LNCaP clone FGC (cell line): ENCODE measurements around the gene KLHL29.
"Not testable (repeated sequence)": the region's sequence is repeated elsewhere in the genome, so short reads cannot be mapped to it uniquely, and the experiment has no call there.

Source experiments
- DNase-seq: peaks from one replicate; pipeline ENCODE4 v3.0.0-alpha.2; 2011; ENCODE audit warnings: low read depth
- H3K4me3 ChIP-seq: 2 replicates; pipeline ENCODE4 v1.5.1; 2011; ENCODE audit warnings: mild to moderate bottlenecking, low read depth, low read length, control low read depth
- TF ChIP-seq, protein P1 (sequence below): IDR thresholded peaks from 2 replicates; pipeline ENCODE4 v1.5.1; 2012; ENCODE audit warnings: mild to moderate bottlenecking; ENCODE audit not compliant: control insufficient read depth, insufficient read depth; ENCODE audit errors: extremely low read depth

Gene KLHL29

DNA sequence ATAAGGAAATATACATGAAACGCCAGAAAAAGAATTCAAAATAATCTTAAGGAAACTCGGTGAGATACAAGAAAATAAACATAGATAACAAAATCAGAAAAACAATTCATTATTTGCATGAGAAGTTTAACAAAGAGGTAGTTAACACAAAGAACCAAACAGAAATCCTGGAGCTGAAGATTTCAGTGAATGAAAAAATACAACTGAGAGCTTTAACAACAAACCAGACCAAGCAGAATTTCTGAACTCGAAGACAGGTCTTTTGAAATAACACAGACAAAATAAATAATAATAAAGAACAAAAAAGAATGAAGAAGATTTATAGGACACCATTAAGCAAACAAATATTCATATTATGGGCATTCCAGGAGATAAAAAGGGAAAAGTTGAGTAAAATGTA is 337.3 kb downstream of the KLHL29 start:
- TF ChIP-seq, protein P1, sequence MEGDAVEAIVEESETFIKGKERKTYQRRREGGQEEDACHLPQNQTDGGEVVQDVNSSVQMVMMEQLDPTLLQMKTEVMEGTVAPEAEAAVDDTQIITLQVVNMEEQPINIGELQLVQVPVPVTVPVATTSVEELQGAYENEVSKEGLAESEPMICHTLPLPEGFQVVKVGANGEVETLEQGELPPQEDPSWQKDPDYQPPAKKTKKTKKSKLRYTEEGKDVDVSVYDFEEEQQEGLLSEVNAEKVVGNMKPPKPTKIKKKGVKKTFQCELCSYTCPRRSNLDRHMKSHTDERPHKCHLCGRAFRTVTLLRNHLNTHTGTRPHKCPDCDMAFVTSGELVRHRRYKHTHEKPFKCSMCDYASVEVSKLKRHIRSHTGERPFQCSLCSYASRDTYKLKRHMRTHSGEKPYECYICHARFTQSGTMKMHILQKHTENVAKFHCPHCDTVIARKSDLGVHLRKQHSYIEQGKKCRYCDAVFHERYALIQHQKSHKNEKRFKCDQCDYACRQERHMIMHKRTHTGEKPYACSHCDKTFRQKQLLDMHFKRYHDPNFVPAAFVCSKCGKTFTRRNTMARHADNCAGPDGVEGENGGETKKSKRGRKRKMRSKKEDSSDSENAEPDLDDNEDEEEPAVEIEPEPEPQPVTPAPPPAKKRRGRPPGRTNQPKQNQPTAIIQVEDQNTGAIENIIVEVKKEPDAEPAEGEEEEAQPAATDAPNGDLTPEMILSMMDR, result no peak

GRCh38 chr2:23723029-23723428 is 338.1 kb downstream of the KLHL29 start:
- H3K4me3 ChIP-seq, DNase-seq: not testable (repeated sequence)

More for the DNA sequence above, 337.3 kb downstream of the KLHL29 start:
- H3K4me3 ChIP-seq, result no peak overlapping the region
- DNase-seq, result no peak

DNA sequence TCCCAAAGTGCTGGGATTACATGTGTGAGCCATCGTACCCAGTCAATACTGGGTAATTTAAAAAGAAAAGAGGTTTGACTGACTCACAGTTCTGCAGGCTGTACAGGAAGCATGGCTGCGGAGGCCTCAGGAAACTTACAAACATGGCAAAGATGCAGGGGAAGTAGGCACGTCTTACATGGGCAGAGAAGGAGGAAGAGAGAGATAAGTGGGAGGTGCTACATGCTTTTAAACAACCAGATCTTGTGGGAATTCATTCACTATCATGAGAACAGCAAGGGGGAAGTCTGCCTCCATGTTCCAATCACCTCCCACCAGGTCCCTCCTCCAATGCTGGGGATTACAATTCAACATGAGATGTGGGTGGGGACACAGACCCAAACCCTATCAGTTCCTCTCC is 349.4 kb downstream of the KLHL29 start:
- TF ChIP-seq, protein P1, result no peak
- no peak overlapping the region for H3K4me3 ChIP-seq
- DNase-seq, result no peak

- DNase-seq, H3K4me3 ChIP-seq: not testable (repeated sequence)
Observed at GRCh38 chr2:23736783-23737182, 351.8 kb downstream of the KLHL29 start.

- TF ChIP-seq, protein P1, result no peak
- DNase-seq, result no peak
- H3K4me3 ChIP-seq, result no peak overlapping the region
Observed at GRCh38 chr2:23745068-23745725, 360.2 kb downstream of the KLHL29 start.

DNA sequence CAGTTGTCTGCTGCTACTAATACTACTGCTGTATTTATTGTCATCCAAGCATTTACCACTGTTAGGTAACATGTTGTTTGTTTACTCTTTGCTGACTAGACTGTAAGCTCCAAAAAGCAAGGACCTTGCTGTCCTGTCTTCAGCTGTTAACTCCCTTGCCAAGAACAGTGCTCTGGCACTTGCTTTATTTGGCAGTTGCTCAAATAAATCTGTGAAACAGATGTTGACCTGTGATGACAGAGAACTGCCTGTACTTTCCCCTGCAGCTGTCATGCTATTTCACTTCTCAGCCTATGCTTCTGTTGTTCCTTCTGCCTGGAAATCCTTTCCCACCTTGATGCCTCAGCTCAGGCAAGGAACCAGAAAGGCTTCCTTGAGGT is 360.7 kb downstream of the KLHL29 start:
- DNase-seq, result peak; percentile 97
- H3K4me3 ChIP-seq, result no peak overlapping the region
- TF ChIP-seq, protein P1, result no peak

DNA sequence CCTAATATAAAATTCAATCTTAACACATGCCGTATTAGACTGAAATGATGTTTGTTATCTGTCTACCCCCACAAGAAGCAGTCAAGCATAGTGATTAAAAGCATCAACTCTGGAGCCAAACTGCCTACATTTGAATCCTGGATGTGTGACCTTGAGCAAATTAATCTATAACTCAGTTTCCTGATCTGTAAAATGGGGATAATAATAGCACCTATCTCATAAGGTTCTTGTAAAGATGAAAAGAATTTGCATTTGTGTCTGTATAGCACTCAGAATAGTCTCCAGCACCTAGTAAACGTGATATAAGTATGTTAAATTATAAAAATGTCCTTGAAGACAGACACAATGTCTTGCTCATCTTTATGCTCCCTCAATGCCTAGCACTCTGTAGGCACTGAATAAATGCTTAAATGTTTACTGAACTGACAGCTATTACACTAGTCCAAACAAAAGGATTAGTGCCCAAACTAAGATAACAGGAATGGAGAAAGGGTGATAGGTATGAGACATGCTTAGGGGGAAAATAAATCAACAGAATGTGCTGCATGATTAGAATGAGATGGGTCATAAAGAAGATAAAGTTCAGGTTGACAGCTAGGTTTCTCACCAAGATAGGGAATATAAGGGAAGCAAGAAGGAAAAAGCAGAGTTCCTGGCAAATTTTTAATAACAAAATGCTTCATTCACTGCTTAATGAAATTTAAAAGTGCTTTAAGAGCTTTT is 361.3 kb downstream of the KLHL29 start:
- TF ChIP-seq, protein P1, result no peak
- H3K4me3 ChIP-seq, result no peak overlapping the region
- DNase-seq, result no peak

- DNase-seq, result no peak
- TF ChIP-seq, protein P1, result no peak
- H3K4me3 ChIP-seq, result no peak overlapping the region
Observed at GRCh38 chr2:23751747-23752265, 366.8 kb downstream of the KLHL29 start.
